NCI-H2107 treated with DMSO at 0.1 percent for 48 hours (cell line): ENCODE measurements around the gene COLEC11.
A peak's percentile ranks its signal among the peaks of the same experiment; 100 is the strongest.
"Not testable (repeated sequence)": the region's sequence is repeated elsewhere in the genome, so short reads cannot be mapped to it uniquely, and the experiment has no call there.

ENCODE experiments used
- DNase-seq: peaks from one replicate; lab custom pipeline; 2025; ENCODE audit not compliant: unreplicated experiment; lab: John Stamatoyannopoulos, UW

COLEC11 gene

DNA sequence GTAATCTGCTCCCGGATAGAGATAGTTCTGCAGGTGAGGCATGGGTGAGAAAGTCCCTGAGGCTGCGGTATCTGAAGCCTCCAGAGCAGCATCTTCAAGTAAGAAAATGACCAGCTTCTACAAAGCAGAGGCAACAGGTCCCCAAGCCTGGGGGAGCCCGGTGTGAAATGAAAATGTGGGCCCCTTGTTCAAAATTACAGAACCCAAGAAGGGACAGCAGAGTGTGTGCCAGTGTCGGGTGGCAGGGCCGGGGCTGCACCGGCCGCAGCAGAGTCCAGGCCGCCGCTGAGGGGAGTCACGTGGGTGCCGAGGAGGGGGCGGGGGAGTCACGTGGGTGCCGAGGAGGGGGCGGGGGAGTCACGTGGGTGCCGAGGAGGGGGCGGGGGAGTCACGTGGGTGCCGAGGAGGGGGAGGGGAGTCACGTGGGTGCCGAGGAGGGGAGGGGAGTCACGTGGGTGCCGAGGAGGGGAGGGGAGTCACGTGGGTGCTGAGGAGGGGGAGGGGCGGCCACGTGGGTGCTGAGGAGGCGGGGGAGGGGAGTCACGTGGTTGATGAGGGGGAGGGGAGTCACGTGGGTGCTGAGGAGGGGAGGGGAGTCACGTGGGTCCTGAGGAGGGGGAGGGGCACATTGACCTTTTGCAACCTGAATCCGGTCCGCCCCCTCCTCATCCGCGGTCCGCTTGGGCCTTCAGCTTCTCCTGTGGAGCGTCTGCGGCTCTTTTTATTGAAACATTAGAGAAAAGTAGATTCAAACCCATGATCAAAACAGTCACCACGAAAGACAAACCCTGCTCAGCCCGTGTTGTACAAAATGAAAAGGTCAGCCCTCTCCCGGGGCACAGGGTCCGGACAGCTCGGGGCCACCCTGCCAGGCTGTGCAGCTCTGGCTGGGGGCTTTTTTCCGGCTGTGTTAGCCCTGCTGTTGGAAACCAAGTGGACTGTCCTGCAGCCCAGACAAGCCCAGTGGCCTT, 10.4 kb downstream of the COLEC11 start:
- DNase-seq, result peak; percentile 49

DNA sequence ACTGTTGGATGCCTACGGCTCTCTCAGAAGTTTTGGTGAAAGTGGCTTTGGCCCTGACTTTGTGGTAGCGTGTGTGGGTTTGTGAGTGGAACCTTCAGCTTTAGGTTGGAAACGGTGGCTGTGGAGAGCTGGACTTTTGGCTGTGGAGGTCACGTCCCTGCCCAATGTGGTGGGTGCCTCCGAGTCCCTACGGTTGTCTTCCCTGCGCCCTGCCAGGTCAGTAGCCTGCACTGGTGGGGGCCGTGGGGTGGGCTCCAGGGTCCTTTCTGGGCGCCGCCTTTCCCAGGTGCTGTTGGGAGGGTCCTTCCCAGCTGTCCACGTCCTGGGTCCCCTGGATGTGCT, 11.1 kb downstream of the COLEC11 start:
- no peak for DNase-seq

DNA sequence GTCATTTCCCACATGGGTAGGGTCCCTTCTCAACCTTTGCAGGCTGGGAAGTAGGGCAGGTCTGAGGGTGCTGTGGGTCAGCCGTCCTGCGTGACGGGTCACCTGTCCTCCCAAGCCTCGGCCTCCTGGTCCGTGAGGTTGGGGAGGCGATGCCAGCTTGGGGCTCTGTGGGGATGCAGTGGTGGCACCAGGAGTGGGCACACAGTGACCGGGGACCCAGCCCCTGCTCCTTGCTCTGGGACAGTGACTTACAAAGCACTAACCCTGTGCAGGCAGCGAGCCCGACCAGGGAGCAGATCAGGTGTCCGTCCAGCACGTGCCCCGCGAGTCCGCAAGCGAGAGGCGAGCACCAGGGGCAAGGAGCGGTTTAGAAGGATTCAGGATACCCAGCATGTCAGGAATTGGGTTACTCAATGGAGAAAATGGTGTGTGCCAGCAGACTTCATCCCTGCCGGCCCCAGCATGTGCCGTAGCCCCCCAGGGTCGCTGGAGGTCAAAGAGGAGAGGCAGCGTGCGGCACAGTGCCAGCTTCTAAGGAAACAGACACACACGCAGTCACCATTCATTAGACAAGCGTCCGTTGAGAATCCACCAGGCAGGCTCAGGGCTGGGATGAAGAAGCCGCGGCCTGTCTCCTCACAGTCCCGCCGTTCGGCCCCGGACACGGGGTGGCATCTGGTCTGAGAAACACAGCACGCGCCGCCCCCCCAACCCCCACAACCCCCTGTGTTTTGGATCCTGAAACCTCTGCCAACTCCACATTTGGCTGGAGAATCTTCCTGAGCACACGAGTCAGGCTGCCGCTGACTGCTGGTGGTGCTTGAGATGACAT, 11.7 kb downstream of the COLEC11 start:
- no peak for DNase-seq

DNA sequence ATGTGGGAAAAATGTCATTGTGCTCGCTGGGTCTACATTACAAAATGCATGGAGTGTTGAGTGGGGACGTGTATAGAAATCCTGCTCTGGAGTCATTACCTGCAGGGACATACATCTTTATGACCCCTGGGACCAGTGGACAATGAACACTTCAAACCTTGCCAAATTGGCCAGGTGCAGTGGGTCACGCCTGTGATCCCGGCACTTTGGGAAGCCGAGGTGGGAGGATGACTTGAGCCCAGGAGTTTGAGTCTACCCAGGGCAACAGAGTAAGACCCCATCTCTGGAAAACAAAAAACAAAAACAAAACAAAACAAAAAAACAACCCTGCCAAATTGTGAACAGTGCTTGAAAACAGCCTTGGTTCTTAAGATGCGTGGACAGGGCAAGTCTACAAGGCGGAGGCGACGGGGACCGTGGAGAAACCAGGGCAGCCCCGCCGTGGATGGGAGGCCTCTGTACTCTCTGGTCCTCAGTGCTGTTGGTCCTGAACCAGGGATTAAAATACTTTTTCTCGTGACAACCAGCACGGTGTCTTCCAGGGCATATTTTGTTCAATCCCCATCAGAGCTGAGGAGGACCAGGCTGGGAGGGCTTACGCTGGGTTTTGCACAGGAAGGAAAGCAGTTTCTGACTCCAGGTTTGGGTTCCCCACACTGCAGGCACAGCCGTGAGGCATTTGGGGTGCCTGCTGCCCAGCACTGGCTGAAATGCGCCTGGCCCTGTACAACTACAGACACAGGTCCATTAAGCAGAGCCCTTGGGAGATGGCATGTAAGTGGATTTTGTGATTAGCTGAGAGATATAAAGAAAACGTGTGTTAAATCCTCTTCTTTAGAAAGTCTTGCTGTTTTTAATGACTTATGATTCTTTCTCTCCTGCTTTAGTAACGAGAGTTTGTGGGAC, 13.7 kb downstream of the COLEC11 start:
- DNase-seq, result no peak

DNA sequence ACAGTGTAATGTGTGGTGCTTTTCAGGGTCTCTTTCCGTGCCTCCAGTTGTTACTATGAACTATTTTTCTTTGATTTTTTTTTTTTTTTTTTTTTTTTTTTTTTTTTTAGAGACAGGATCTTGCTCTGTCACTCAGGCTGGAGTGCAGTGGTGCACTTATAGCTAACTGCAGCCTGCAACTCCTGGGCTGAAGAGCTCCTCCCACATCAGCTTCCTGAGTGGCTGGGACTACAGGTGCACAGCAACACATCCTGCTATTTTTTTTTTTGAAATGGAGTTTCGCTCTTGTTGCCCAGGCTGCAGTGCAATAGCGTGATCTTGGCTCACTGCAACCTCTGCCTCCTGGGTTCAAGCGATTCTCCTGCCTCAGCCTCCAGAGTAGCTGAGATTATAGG, 14.4 kb downstream of the COLEC11 start:
- peak; percentile 52 for DNase-seq

DNA sequence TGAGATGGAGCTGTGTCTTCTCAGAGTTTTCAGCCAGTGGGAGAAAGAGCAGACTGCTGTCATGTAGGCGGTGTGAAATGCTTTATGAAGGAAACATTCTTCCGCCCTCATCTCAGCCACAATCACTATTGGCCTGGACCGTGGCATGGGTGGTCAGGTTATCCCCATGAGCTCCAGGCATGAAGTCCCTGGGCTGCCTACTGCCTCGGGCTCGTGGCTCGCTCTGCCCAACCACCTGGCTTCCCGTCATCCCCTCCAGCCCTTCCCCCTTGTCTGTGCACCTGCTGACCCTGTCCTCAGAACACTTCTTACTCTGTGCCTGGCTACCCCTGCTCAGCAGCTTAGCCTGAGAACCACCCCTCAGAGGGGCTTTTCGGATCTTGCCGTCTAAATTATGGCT, 15.5 kb downstream of the COLEC11 start:
- DNase-seq, result no peak

DNA sequence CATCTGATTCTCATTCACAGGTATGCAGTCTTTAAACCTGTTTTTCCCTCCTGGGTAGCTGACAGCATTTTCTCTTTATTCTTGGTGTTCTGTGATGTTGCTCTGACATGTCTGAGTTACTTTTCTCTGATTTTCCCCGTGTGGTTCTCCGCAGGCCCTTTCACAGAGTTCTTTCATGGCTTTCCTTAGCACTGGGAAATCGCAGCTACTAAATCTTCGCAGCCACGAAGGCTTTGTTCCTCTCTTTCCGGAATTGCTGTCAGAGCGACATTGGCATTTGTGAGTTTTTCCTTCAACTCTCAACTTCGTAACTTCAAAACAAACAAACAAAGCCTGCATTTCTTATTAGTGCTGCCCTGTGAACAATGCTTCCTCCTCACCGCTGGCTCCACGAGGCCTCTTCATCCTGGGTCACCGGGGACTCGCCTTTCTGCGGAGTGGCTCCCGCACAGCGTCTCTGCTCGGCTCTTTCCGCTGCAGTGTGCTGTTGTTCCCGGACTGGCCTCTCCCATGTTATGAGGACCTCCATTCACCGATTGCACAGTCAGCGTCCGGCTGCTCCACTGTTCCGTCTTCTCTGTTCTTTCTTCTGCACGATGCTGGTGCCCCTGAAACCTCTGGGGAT, 16.1 kb downstream of the COLEC11 start:
- DNase-seq, result no peak

DNA sequence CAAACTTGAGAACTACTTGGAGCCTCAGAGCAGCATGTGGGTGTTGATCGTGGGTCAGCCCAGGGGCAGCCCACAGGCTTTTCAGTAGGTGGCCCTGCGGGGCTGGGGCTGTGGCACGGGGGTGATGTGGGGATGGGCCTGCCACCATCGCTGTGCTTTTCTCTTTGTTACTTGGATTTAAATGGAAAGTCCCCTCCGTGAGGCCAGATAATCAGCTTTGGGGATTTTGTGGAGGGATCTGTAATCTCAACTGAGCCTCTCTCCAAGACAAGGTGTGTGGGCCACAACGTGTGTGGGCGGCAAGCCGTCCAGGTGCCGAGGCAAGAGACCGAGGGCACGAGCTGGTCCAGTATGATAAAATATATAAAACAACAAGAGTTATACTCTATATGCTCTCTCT, 16.7 kb downstream of the COLEC11 start:
- no peak for DNase-seq

DNA sequence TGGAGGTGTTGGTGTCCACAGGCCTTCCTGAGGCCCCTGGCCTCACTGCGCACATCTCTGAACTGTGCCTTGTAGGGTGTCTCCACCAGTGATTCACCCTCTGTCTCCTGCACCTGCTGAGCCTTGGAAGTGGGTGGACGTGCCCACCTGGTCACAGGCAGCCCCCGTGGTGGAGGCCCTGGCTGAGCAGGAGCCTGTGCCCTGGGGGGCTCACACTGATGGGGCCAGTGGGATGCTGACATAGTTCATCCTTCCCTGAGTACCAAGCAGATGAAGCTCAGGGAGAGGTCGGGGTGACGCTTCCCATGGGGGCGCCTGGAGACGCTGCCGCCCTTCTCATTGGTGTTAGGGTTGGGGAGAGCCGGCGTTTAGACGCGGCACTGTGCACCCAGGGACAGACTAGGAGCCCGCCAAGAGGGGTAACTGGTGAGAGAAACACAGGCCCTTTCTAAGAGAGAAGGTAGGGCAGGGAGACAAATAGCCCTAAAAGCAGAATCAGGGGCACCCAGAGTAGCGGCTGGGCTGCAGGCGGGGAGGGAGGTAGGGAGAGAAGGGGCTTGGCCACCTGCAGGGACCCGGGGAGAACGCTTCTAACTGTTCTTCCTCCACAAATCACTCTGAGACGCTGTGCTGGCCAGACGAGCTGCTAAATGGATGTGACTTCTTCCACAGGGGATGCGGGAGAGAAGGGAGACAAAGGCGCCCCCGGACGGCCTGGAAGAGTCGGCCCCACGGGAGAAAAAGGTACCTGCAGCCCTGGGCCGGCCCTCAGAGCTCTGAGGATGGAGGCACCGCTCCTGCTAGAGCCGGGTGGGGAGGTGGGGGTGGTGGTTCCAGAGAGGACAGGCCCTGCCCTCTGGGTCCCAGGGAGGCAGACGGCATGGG, 18.0 kb downstream of the COLEC11 start:
- DNase-seq, result no peak

DNA sequence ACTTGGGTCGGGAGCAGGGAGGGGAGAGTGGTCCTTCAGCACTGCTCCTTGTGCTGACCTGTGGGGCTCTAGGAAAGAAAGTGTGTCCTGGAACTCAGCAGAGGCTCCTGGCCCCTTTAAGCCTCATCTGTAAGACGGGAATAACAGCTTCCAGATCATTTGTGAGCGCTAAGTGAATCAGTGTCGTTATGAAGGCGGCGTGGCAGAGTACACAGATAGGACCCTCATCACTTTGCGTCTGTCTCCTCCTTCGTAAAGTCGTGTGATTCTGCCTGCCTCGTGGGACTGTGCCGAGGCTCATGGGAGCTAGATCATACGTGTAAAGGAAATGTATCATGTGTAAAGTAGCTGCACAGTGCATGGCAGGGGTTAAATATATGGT, 18.6 kb downstream of the COLEC11 start:
- DNase-seq, result no peak

DNA sequence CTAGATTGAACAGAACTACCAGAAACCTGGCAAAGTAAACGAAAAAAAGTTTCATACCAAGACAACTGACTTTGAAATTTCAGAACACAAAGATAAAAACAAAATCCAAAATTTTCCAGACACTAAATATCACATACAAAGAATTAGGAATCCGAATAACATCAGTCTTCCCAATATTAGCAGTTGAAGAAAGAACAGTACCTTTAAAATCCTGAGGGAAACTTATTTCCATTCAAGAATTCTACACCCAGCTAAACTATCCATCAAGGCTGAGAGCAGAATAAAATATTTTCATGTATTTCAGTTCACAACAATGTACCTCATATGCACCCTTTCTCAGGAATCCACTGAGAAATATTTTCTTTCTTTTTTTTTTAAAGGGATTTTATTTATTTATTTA, 19.8 kb downstream of the COLEC11 start:
- not testable (repeated sequence) for DNase-seq

DNA sequence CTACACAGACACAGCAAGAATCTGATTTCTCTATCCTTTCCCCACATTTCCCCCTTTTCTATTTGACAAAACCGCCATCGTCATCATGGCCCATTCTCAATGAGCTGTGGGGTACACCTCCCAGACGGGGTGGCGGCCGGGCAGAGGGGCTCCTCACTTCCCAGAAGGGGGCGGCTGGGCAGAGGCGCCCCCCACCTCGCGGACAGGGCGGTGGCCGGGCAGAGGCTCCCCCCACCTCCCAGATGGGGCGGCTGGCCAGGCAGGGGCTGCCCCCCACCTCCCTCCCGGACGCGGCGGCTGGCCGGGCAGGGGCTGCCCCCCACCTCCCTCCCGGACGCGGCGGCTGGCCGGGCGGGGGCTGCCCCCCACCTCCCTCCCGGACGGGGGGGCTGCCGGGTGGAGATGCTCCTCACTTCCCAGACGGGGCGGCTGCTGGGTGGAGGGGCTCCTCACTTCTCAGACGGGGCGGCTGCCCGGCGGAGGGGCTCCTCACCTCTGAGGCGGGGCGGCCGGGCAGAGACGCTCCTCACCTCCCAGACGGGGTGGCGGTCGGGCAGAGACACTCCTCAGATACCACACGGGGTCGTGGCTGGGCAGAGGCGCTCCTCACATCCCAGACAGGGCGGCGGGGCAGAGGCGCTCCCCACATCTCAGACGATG, 20.8 kb downstream of the COLEC11 start:
- not testable (repeated sequence) for DNase-seq

DNA sequence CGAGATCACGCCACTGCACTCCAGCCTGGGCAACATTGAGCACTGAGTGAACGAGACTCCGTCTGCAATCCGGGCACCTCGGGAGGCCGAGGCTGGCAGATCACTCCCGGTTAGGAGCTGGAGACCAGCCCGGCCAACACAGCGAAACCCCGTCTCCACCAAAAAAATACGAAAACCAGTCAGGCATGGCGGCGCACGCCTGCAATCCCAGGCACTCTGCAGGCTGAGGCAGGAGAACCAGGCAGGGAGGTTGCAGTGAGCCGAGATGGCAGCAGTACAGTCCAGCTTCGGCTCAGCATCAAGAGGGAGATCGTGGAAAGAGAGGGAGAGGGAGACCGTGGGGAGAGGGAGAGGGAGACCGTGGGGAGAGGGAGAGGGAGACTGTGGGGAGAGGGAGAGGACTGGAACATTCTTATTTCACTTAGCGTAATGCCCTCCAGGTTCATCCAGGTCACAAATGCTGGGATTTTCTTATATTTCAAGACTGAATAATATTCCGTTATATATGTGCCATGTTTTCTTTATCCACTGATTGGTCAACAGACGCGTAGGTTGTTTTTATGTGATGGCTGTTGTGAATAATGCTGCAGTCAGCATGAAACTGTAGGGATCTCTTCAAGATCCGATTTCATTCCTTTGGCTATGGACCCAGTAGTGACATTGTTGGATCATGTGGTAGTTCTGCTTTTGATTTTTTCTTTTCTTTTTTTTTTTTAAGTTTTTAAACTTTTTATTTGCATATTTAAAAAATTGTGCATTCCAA, 21.7 kb downstream of the COLEC11 start:
- not testable (repeated sequence) for DNase-seq

DNA sequence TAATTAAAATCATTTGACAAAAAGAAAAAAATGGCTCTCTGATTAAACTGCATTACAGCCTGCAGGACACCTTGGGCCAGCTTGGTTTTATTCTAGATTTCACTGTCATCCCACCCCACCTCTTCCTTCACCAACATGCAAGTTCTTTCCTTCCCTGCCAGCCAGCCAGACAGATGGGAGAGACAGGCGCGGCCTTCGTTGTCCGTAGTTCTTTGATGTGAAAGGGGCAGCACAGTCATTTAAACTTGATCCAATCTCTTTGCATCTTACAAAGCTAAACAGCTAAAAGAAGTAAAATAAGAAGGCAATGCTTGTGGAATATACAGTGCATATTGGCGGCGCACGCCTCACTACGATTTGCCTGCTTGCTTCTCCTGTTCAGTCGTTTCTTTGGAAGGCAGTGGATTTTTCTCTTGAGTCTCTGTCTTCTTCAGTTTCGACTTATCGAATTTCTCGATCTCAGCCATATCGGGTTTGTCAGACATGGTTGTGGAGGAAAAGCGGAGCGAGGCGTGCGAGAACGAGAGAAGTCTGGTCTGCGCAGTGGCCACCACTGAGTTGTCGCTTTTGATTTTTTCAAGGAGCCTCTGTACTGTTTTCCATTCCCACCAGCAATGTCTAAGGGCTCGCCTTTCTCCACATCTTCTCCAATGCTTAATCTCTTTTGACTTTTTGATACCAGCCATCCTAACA, 22.4 kb downstream of the COLEC11 start:
- DNase-seq, result no peak

DNA sequence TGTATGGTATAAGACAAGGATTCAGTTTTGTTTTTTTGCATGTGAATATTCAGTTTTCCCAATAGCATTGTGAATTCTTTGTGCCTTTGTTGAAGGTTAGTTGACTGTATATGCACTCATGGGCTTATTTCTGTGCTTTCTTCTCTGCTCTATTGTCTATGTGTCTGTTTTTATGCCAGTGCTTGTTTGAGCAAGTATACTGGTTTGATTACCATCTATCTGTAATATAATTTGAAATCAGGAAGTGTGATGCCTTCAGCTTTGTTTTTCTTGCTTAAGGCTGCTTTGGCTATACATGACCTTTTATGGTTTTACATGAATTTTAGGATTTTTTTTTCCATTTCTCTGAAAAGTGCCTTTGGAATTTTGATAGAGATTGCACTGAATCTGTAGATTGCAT, 23.5 kb downstream of the COLEC11 start:
- DNase-seq, result no peak

DNA sequence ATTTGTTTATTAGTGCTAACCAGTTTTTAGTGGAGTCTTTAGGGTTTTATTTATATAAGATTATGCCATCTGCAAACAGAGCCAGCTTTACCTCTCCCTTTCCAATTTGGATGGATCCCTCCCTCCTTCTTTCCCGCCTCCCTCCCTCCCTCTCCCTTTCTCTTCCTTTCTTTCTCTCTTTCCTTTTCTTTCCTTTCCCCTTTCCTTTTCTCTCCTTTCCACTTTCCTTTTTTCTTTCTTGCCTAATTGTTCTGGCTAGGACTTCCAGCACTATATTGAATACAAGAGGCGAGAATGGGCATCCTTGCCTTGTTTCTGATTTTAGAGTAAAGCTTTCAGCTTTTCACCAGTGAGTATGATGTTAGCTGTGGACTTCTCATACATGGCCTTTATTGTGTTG, 24.1 kb downstream of the COLEC11 start:
- no peak for DNase-seq

DNA sequence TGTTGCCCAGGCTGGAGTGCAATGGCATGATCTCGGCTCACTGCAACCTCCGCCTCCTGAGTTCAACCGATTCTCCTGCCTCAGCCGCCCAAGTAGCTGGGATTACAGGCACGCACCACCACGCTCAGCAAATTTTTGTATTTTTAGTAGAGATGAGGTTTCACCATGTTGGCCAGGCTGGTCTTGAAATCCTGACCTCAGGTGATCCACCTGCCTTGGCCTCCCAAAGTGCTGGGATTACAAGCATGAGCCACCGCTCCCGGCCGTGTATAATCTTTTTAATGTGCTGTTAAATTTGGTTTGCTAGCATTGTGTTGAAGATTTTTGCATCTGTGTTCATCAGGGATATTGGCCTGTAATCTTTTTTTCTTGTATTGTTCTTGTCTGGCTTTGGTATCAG, 24.7 kb downstream of the COLEC11 start:
- DNase-seq, result not testable (repeated sequence)

DNA sequence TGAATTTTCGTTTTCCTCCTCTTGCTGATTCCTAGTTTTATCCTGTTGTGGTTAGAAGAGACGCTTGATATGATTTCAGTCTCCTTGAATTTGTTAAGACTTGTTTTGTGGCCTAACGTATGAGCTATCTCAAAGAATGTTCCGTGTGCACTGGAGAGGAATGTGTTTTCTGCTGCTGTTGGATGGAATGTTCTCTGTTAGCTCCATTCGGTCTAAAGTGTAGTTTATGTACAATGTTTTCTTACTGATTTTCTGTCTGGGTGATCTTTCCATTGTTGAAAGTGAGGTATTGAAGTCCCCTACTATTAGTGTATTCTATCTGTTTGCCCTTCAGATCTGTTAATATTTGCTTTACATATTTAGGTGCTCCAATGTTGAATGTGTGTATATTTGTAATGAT, 25.9 kb downstream of the COLEC11 start:
- DNase-seq, result no peak
